K562 (cell line): ENCODE results near the gene ANKRD10. TPM values are rescaled to one million over a fixed set of nuclear protein-coding genes. Genes with fewer than 3 reads are reported as not detected.

Experiments
- ARID2 ChIP-seq: fragments of 450-650 bp; IDR thresholded peaks from 2 replicates; pipeline ENCODE4 v1.6.1; 2017; ENCODE audit warnings: antibody characterized with exemption, mild to moderate bottlenecking
- BACH1 ChIP-seq: fragments of 200-800 bp; sonication (Bioruptor generic); IDR thresholded peaks from 2 replicates; pipeline ENCODE4 v1.6.1; 2016; ENCODE audit warnings: missing genetic modification characterization, missing compliant biosample characterization
- CEBPB ChIP-seq: fragments of 450-650 bp; IDR thresholded peaks from 2 replicates; pipeline ENCODE4 v1.6.1; 2016; ENCODE audit warnings: missing genetic modification characterization, missing compliant biosample characterization
- E2F3 ChIP-seq: fragments of 250-450 bp; sonication (Bioruptor Pico); IDR thresholded peaks from 2 replicates; pipeline ENCODE4 v1.4.0; 2020; ENCODE audit warnings: mild to moderate bottlenecking
- FOXA3 ChIP-seq, 2 experiments: fragments of 450-650 bp in 1 of 2; sonication (generic) in 1 of 2; formaldehyde crosslinking; IDR thresholded peaks in 1 of 2; conservative IDR thresholded peaks in 1 of 2; 2 replicates each; pipeline versions ENCODE4 v1.4.0 to v1.8.0; 2020 to 2022; ENCODE audit warnings: mild to moderate bottlenecking in 2 of 2, missing genetic modification reagents in 1 of 2
- GTF2E2 ChIP-seq: fragments of 200-800 bp; sonication (Bioruptor generic); IDR thresholded peaks from 2 replicates; pipeline ENCODE4 v1.6.1; 2016; ENCODE audit warnings: missing genetic modification characterization, missing compliant biosample characterization
- MITF ChIP-seq: IDR thresholded peaks from 2 replicates; pipeline ENCODE4 v1.6.1; 2014; ENCODE audit warnings: antibody characterized with exemption
- MLX ChIP-seq, 2 experiments: fragments of 450-650 bp in 1 of 2; sonication (generic) in 1 of 2; formaldehyde crosslinking; conservative IDR thresholded peaks; 2 replicates each; pipeline versions ENCODE4 v1.4.0 to v1.8.1; 2020 to 2022; ENCODE audit warnings: mild to moderate bottlenecking in 1 of 2, missing genetic modification reagents in 1 of 2
- NCOA1 ChIP-seq: fragments of 450-650 bp; IDR thresholded peaks from 2 replicates; pipeline ENCODE4 v1.6.1; 2016; ENCODE audit warnings: low read depth
- POLR2A ChIP-seq: fragments of 450-650 bp; conservative IDR thresholded peaks from 2 replicates; pipeline ENCODE4 v1.6.1; 2016
- POLR3A ChIP-seq: IDR thresholded peaks from 2 replicates; pipeline ENCODE4 v1.6.1; 2011; ENCODE audit warnings: borderline replicate concordance, mild to moderate bottlenecking, moderate library complexity; ENCODE audit not compliant: insufficient read length, insufficient read depth; ENCODE audit errors: extremely low read depth
- RBM22 ChIP-seq: fragments of 200-400 bp; formaldehyde crosslinking; IDR thresholded peaks from 2 replicates; pipeline ENCODE4 v1.6.1; 2018; ENCODE audit warnings: low read length, low read depth; ENCODE audit not compliant: poor library complexity, severe bottlenecking
- SLC30A9 ChIP-seq: fragments of 250-450 bp; sonication (Bioruptor Pico); IDR thresholded peaks from 2 replicates; pipeline ENCODE4 v1.8.0; 2022; ENCODE audit warnings: mild to moderate bottlenecking, moderate library complexity
- TGIF2 ChIP-seq: sonication (generic); formaldehyde crosslinking; IDR thresholded peaks from 2 replicates; pipeline ENCODE4 v1.8.1; 2022; ENCODE audit warnings: mild to moderate bottlenecking, missing genetic modification reagents, moderate library complexity
- ZHX1 ChIP-seq: fragments of 150-350 bp; conservative IDR thresholded peaks from 2 replicates; pipeline ENCODE4 v1.6.1; 2014; ENCODE audit warnings: low read length
- ZNF124 ChIP-seq: sonication (generic); formaldehyde crosslinking; IDR thresholded peaks from 2 replicates; pipeline ENCODE4 v1.8.1; 2022; ENCODE audit warnings: missing genetic modification reagents
- ZNF174 ChIP-seq: fragments of 250-450 bp; sonication (Bioruptor Pico); IDR thresholded peaks from 2 replicates; pipeline ENCODE4 v1.4.0; 2020; ENCODE audit warnings: mild to moderate bottlenecking
- ZNF175 ChIP-seq: fragments of 200-800 bp; sonication (Bioruptor generic); IDR thresholded peaks from 2 replicates; pipeline ENCODE4 v1.6.1; 2016; ENCODE audit warnings: low read depth, mild to moderate bottlenecking, missing genetic modification characterization, missing compliant biosample characterization
- ZNF23 ChIP-seq: fragments of 250-450 bp; sonication (Bioruptor Pico); IDR thresholded peaks from 2 replicates; pipeline ENCODE4 v1.4.0; 2020; ENCODE audit warnings: mild to moderate bottlenecking
- ZNF311 ChIP-seq: fragments of 250-450 bp; sonication (Bioruptor Pico); IDR thresholded peaks from 2 replicates; pipeline ENCODE4 v1.4.0; 2020; ENCODE audit warnings: mild to moderate bottlenecking, moderate library complexity
- ZNF395 ChIP-seq: fragments of 200-800 bp; sonication (Bioruptor generic); IDR thresholded peaks from 2 replicates; pipeline ENCODE4 v1.6.1; 2017; ENCODE audit warnings: missing genetic modification characterization, missing compliant biosample characterization
- ZNF695 ChIP-seq: fragments of 450-650 bp; formaldehyde crosslinking; IDR thresholded peaks from 2 replicates; pipeline ENCODE4 v1.4.0; 2020; ENCODE audit warnings: mild to moderate bottlenecking, moderate library complexity
- polyA plus RNA-seq, 8 experiments: library from polyadenylated mRNA; depleted of rRNA in 4 of 8; stranded (reverse) in 5 of 8; unstranded in 3 of 8; fragments of >200 nt; fragmentation: Nextera tagmentation in 2 of 8; fragmentation: Illumina TruSeq in 1 of 8; extraction: Ambion mirVana in 2 of 8; extraction: Trizol in 1 of 8; gene quantifications; 2 replicates each; pipeline versions ENCODE4 v1.2.1 to v1.2.3, GENCODE V29; 2011 to 2014; ENCODE audit warnings: inconsistent platforms in 1 of 8, missing spikeins in 1 of 8
- total RNA-seq, 7 experiments: library from RNA; depleted of rRNA in 6 of 7; stranded (reverse); fragments of >200 nt in 6 of 7; fragmentation: Illumina TruSeq in 2 of 7; extraction: Trizol in 2 of 7; gene quantifications; 2 replicates each; pipeline versions ENCODE4 v1.2.1 to v1.2.3, GENCODE V29; 2011 to 2021; ENCODE audit warnings: low replicate concordance in 1 of 7

Gene ANKRD10
- total and polyA plus RNA-seq, 9 of the 15 experiments (the other 6 are each of a cell fraction or from before 2014, with no cell fraction given), result 21.7 to 183 (median 45.0) TPM

GRCh38 chr13:110914331-110915056 lies 375 bp downstream of the ANKRD10 start (continued):
- TF ChIP-seq ZNF174 (CRISPR knock-in tag) (no peak), ZNF311 (CRISPR knock-in tag) (no peak), ZNF23 (CRISPR knock-in tag) (no peak), ZHX1 (no peak), MITF (no peak), FOXA3 (CRISPR knock-in tag; conservative IDR thresholded peaks at IDR 0.05 in 1 of 2, IDR thresholded peaks at IDR 0.05 in 1 of 2) (no peak), POLR3A (no peak), NCOA1 (no peak), BACH1 (no peak), POLR2A (peak; percentile 83), ZNF395 (CRISPR knock-in tag) (peak; percentile 67), ZNF175 (CRISPR knock-in tag) (no peak), ZNF695 (CRISPR knock-in tag) (no peak), GTF2E2 (tag) (no peak), E2F3 (CRISPR knock-in tag) (no peak), RBM22 (peak; percentile 28), CEBPB (tag) (no peak), SLC30A9 (CRISPR knock-in tag) (no peak), ARID2 (no peak), TGIF2 (no peak), MLX (CRISPR knock-in tag; conservative IDR thresholded peaks at IDR 0.05) (no peak), ZNF124 (CRISPR knock-in tag) (no peak)
